Right forelimb (tissue), 1 donor: ENCODE results near the gene SPHK2.
"Not testable (repeated sequence)": the region's sequence is repeated elsewhere in the genome, so short reads cannot be mapped to it uniquely, and the experiment has no call there.

ENCODE experiments used
- DNase-seq: peaks from one replicate; pipeline ENCODE4 v3.0.0-alpha.2; 2018

SPHK2 gene

DNA sequence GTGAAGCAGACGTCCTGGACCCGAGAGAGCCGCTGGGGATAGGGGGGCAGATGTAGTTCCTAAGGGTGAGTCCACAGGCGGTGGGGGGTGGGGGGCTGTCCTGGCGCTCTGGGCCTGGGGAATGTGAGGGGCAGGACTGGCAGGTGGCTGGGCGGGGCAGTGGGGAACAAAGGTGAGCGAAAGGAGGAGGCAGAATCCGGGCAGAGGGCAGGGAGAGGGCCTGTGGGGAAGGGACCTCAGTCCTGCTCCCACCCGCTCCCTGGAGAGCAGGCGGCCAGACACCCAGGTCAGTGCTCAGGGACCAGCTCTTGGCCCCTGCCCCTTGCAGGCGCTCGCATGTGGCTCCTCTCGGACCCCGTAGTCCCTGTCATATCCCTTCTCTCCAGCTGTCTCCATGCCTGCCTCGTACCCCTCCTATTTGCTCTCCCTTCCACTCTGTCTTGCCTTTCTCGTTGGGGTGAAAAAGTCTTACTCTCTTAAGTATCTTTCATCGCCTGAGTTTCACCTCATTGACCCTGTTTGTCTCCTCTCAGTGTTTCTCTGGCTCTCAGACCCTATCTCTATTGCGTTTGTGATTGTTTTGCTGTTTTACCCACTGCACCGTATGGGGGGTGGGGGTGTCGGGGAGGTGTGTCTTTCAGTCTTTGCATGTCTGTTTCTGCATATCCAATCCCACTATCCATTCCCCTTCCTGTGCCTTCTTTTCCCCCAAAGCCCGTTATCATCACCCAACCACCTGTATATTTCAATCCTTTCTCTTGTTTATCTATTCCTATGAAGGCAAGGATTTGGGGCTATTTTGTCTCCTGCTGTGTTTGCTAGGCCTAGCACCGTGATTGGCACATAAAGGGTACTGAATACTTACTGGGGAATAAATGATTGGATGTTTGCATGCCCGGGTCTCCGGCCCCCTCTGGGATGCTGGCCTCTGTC is 5.8 kb downstream of the SPHK2 start:
- peak; percentile 28 for DNase-seq

DNA sequence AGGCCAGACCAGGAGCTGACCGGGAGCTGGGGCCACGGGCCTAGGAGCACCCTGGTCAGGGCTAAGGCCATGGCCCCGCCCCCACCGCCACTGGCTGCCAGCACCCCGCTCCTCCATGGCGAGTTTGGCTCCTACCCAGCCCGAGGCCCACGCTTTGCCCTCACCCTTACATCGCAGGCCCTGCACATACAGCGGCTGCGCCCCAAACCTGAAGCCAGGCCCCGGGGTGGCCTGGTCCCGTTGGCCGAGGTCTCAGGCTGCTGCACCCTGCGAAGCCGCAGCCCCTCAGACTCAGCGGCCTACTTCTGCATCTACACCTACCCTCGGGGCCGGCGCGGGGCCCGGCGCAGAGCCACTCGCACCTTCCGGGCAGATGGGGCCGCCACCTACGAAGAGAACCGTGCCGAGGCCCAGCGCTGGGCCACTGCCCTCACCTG is 6.6 kb downstream of the SPHK2 start:
- peak; percentile 42 for DNase-seq

DNA sequence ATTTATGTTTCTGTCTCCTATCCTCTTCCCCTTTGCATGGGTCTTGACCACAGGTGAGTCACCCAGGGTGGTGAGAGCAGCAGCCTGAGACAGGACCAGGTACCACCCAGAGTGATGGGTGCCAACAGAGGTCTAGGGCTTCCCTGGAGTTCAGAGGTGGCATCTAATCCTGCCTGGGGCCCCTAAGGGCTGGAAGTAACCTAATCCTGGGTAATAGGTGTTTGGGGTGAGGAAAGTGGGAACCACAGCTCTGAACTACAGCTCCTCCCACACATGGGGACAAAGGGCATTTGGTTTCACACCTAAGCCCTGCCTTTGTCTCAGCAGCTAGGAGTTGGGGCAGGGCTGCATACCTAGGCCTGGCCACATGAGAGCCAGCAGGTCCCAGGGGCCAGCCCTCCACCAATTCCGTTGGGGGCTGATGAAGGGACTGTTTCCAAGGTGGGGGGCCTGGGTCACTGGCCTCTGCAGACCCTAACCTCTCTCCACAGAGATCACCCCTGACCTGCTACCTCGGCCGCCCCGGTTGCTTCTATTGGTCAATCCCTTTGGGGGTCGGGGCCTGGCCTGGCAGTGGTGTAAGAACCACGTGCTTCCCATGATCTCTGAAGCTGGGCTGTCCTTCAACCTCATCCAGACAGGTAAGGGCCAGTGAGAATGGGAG is 8.0 kb downstream of the SPHK2 start:
- no peak for DNase-seq

DNA sequence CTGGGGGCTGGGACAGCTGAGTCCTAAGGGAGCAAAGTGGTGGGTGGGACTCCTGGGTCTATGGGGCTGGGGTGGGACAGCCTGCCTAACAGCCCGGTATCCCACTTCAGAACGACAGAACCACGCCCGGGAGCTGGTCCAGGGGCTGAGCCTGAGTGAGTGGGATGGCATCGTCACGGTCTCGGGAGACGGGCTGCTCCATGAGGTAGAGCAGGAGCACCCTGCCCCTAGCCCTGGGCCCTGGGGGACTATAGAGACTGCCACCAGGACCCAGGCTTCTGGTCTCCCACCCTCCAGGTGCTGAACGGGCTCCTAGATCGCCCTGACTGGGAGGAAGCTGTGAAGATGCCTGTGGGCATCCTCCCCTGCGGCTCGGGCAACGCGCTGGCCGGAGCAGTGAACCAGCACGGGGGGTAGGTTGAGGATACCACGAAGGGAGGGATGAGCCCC is 8.6 kb downstream of the SPHK2 start:
- peak; percentile 42 for DNase-seq

DNA sequence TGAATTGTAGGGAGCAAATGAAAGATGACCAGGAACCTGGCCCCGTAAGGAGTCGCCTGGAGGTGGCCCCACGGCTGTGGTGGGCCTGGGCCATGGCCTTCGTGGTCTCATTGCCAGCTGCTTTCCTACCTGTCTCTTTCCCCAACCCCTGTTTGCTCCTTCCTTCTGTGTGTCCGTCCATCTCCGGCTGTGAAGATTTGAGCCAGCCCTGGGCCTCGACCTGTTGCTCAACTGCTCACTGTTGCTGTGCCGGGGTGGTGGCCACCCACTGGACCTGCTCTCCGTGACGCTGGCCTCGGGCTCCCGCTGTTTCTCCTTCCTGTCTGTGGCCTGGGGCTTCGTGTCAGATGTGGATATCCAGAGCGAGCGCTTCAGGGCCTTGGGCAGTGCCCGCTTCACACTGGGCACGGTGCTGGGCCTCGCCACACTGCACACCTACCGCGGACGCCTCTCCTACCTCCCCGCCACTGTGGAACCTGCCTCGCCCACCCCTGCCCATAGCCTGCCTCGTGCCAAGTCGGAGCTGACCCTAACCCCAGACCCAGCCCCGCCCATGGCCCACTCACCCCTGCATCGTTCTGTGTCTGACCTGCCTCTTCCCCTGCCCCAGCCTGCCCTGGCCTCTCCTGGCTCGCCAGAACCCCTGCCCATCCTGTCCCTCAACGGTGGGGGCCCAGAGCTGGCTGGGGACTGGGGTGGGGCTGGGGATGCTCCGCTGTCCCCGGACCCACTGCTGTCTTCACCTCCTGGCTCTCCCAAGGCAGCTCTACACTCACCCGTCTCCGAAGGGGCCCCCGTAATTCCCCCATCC is 9.4 kb downstream of the SPHK2 start:
- peak; percentile 42 for DNase-seq

DNA sequence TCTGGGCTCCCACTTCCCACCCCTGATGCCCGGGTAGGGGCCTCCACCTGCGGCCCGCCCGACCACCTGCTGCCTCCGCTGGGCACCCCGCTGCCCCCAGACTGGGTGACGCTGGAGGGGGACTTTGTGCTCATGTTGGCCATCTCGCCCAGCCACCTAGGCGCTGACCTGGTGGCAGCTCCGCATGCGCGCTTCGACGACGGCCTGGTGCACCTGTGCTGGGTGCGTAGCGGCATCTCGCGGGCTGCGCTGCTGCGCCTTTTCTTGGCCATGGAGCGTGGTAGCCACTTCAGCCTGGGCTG is 9.9 kb downstream of the SPHK2 start:
- DNase-seq, result no peak

DNA sequence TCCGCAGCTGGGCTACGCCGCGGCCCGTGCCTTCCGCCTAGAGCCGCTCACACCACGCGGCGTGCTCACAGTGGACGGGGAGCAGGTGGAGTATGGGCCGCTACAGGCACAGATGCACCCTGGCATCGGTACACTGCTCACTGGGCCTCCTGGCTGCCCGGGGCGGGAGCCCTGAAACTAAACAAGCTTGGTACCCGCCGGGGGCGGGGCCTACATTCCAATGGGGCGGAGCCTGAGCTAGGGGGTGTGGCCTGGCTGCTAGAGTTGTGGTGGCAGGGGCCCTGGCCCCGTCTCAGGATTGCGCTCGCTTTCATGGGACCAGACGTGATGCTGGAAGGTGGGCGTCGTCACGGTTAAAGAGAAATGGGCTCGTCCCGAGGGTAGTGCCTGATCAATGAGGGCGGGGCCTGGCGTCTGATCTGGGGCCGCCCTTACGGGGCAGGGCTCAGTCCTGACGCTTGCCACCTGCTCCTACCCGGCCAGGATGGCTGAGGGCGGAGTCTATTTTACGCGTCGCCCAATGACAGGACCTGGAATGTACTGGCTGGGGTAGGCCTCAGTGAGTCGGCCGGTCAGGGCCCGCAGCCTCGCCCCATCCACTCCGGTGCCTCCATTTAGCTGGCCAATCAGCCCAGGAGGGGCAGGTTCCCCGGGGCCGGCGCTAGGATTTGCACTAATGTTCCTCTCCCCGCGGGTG is 10.4 kb downstream of the SPHK2 start:
- DNase-seq, result no peak

DNA sequence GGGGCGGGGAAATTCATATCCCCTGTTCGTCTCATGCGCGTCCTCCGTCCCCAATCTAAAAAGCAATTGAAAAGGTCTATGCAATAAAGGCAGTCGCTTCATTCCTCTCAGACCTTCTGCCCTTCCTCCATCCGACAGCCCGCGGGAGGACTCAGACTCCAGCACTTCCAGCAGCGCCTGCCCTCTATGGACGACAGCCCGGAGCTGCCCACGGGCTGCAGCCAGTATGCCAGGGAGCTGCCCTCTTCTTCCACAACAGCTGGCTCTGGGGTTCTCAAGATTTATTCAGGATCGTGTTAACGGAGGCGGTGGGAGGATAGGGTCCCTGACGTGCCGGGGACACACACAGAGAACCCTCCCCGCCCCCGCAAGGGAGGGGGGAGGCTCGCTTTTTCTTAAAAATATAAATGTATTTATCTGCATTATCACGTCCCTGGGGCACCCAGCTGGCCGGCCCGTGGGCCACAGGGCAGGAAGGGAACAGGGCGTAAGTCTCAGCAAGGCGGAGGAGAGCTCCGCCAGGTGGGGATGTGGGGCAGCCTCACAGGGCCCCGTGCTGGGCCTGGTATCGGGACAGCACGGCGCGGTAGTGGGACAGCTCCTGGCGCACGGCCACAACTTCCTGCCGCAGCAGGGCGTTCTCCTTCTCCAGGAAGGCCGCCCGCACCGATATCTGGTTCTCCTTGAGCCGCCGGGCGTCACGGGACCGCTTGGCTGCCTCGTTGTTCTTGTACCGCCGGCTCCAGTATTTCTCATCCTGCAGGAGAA is 11.2 kb downstream of the SPHK2 start:
- DNase-seq, result peak; percentile 68

DNA sequence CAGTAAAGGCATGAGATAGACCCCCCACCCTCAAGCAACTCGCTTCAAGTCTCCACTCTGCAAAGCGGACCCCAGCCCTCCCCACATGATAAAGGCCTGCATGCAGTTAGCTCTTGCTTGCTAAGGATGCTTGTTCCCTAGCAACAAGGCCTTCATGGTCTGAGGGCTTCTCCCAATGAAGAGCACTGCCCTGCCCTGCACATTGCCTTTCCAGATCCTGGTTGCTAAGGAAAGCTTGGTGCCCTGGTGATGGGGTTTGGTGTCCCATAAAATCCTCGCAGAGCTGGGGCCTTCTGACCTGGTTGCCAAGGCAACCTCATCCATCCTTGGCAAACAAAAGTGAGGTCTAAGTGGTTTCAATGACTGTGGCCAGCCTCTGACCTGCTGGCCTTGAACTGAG is 11.9 kb downstream of the SPHK2 start:
- no peak for DNase-seq

DNA sequence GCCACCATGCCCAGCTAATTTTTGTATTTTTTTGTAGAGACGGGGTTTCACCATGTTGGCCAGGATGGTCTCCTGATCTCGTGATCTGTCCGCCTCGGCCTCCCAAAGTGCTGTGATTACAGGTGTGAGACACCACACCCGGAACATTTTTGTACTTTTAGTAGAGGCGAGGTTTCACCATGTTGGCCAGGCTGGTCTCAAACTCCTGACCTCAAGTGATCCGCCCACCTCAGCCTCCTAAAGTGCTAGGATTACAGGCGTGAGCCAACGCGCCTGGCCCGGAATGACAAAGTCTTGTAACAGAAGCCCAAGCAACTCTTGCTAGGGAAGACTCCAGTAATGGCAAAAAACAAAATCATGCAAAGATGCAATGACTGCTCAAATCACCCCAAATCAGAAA is 13.0 kb downstream of the SPHK2 start:
- DNase-seq, result not testable (repeated sequence)

DNA sequence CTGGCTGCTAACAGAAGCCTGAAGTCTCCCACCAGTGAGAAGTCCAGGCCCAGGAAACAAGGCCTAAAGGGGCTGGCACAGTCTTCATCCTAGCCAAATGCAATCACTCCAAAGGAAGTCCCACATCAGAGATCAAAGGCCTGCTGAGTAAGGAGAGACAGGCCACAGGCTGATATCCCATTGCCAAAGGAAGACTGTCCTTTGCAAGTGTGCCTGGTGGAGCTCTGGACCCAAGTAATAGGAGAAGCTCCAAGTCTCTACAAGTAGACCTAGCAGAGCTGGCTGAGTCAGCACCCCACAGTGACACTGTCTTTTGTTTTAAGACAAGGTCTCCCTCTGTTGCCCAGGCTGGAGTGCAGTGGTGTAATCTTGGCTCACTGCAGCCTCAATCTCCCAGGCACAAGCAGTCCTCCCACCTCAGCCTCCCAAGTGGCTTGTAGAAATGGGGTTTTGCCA is 13.4 kb downstream of the SPHK2 start:
- DNase-seq, result no peak

DNA sequence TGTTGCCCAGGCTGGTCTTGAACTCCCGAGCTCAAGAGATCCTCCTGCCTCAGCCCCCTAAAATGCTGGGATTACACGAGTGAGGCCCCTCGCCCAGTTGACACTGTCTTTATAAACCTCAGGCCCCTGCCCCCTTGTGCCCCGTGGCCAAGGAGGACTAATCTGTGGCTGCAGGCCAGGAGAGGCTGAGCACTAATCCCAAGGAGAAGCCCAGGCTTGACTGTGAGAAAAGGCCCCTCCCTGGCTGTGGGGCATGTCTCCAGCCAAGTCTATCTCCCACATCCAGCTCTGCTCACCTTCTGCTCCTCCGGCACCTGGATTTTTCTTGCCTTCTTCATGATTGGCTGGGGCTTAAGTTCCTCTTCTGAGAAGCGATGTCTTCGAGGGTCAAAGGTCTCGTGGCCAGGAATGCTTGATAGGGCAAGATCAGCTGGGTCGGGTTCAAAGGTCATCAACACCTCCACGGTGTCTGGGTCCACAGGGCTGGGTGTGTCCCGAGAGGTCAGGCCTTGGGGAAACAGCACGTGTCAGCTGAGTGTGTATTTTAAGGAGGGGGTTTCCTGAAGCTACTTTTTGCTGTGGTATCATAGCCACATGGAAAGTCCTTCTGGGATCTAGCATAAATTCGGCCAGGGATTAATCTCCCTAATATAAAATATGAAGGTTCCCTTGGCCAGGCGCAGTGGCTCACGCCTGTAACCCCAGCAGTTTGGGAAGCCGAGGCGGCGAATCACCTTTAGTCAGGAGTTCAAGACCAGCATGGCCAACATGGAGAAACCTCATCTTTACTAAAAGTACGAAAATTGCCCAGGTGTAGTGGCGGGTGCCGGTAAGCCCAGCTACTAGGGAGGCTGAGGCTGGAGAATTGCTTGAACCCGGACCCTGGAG is 14.1 kb downstream of the SPHK2 start:
- no peak for DNase-seq

DNA sequence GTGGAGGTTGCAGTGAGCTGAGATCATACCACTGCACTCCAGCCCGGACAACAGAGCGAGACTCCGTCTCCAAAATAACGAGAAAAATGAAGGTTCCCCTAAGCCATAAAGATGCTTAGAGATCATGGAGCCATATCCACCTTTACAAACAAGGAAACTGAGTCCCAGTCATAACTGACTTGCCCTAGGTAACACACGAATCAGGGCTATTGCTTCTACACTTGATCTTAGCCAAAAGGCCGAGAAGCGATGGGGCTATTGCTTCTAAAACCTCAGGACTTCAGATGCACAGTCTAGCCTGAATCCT is 14.7 kb downstream of the SPHK2 start:
- DNase-seq, result no peak

DNA sequence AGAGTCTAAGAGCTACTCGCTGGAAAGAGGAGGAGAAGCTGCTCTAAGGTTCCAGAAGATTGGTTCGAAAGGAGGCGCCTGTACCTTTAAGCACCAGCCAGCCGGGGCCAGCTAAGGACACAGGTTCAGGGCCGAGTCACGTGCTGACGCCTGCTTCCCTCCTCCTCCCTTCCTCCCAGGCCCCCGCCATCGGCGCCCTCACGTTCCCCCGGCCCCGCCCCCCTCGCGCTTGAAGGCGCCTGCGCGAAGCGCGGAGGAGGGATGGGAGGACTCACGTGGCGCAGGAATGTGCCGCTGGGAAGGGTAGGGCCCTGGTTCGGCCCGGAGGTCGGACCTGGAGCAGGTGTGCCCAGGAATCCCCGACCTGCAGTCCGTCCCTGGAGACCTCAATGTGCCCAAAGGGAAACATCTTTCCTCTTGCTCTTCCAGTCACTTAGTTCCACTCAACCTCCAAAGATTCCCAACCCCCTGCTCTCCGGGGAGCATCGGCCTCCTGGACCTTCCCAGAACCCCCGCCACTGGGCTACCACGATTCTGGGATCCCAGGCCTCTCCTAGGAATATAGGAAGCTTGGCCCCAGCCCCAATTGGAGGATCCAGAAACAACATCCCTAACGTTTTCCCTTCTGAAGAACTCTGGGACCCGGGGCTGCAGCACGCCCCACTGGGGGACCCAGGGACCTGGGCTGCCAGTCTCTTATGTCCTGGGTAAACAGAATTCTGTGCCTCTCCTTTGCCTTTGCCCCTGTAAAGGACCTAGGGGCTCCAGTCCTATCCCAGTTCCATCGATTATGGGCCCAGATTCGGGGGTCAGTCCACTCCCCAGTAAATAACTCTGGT is 15.3 kb downstream of the SPHK2 start:
- DNase-seq, result peak; percentile 93

DNA sequence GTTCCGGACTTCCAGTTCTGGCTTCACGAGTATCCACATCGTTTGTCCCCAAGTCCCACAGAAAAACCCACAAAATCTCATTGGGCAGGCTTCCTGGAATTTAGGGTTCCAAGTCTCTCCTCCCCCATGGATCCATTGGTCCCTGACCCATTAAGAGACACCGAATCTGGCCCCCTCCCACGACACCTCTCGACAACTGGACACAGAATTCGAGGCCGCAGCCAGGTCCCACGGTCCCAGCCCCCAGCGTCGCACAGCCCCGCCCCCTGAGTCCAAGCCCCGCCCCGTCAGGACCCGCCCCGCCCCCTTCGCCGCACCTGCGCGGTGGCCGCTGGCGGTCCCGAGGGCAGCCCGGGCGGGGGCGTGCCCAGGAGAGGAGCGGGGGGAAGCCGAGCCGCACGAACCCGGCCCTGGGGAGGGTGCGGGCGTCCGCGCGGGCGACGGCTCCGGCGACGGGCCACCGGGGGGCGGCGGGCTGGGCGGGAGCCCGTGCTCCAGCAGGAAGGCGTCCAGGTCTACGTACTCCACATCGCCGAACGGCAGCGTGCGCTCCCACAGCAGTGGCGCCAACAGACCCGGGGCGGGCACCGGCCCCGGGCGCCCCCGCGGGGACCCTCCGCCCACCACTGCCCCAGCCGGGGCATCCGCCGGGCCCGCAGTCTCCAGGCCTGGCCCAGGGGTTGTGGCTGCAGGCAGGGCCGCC is 16.1 kb downstream of the SPHK2 start:
- no peak for DNase-seq

DNA sequence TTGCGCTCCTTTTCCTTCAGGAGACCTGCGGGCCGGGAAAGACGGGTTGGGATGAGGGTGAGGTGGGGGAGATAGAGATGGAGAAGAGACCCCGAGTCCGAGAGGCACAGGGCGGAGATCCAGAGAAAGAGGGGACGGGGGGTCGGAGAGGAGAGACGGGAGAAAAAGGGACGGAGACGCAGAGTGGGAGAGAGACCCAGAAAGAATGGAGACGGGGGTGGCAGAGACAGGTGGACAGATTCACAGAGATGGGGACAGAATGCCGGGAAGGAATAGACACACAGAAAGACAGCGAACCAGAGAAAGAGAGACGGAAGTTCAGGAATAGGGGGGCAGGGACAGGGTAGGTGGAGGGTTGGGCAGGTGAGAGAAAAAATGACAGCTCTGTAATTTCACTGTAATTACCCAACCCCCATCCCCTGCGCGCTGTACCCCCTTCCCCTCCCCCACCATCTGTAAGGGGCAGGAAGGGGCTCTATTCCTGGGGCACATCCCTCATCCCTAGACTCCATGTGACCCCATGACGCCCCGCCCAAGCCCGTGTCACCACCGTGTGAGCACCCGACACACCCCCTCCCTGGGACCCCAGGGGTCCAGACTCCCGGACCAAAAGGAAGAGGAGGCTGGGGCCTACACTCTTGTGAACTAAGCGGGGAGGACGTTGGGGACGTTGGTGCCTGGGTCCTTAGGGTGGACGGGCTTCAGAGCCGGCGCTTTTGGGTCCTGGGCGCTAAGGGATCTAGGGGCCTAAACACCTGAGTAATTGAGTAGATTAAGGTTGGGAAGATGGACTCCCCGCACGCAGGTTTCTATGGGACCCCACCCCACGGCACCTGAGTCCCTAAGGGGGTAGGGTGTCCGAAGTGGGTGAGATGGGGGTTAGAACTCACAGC is 16.9 kb downstream of the SPHK2 start:
- no peak for DNase-seq

DNA sequence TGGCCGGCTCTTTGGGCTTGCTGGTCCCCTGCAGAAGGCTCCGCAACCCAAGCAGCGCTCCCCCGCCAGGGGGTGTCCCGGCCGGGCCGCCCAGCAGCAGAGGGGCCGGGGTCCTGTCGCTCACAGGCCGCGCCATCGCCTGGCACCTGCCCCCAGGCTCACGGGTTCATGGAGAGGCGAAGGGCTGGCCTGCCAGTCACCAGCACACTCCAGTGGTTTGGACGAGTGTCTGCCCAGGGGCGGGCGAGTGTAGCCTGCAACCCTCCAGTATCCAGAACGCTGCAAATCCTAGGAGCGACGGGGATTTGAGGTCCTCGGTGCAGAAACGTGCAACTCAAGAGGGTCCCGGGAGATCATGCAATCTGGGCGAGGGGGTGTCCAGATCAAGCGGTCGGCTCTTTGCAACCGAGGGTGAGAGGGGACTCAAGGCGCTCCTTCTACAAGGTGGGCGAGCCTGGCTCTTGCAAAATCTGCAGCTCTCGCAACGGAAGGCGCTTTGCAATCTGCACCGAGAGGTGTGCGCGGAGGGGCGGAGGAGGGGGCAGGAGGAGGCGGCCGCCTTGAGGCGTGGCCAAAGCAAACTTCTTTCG is 17.6 kb downstream of the SPHK2 start, which contains the start of gene DBP:
Gene DBP, minus strand, starts transcription at position 521 of the 590 bp plus-strand sequence. Its CDS starts 385 bp downstream, at position 136.
- DNase-seq, result no peak

DNA sequence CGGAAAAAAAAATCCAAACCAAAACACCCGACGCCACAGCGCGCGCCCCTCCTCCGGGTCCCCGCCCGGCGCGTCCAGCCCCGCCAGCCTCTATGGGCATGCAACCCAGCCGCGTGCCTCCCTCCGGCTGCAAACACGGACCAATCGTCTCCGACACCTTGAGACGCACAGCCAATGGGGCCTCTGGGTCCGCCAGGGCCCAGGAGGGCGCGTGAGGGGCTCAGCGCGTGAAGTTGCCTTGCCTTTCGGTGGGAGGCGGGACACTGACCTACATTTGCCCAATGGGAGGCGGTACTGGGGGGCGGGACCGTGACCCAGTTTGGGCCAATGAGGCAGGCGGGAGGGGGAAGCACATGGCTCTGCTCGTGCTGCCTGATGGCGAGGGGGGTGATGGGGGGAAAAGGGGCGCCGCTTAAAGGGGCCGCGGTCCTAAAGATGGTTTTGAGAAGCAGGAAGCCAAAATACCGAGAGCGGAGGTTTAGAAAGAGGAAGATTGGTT is 18.2 kb downstream of the SPHK2 start:
- peak; percentile 98 for DNase-seq
